ENCODE results near the gene TRAF2. TPM values are rescaled to one million over a fixed set of nuclear protein-coding genes. Genes with fewer than 3 reads are reported as not detected.

The TRAF2 gene
- total RNA-seq, 1 donor from 2014 or later, result 67.4 TPM

- peaks cover 28% of the 10 kb centered on the region for H3K4me1 Mint-ChIP-seq (ENCODE audit: low read depth)
- peaks cover 23% of the 10 kb centered on the region for H3K36me3 Mint-ChIP-seq (ENCODE audit: low read depth)
- H3K27me3 Mint-ChIP-seq (ENCODE audit: insufficient read depth), result no peaks in the 10 kb centered on the region
- no peaks in the 10 kb centered on the region for H3K9me3 Mint-ChIP-seq
- no peak overlapping the region for H3K27ac Mint-ChIP-seq
- no peak for DNase-seq (ENCODE audit: low spot score)
- intact Hi-C loops (cut with micrococcal nuclease), result loop anchor here (5.0 kb wide), 1 partner anchor 199 kb away; the partner anchor contains the start of gene MAN1B1
- no peak overlapping the region for H3K4me3 Mint-ChIP-seq
Measured at GRCh38 chr9:136888454-136888853, 2.1 kb downstream of the TRAF2 start.

- H3K4me1 Mint-ChIP-seq (ENCODE audit: low read depth), result peaks cover 33% of the 10 kb centered on the region
- no peak overlapping the region for H3K27ac Mint-ChIP-seq
- H3K4me3 Mint-ChIP-seq, result no peak overlapping the region
- peaks cover 31% of the 10 kb centered on the region for H3K36me3 Mint-ChIP-seq (ENCODE audit: low read depth)
- DNase-seq (ENCODE audit: low spot score), result no peak
- no peaks in the 10 kb centered on the region for H3K9me3 Mint-ChIP-seq
- intact Hi-C loops (cut with micrococcal nuclease), result loop anchor here (5.0 kb wide), 1 partner anchor 197 kb away; the partner anchor contains the start of gene MAN1B1
- H3K27me3 Mint-ChIP-seq (ENCODE audit: insufficient read depth), result no peaks in the 10 kb centered on the region
Measured at GRCh38 chr9:136889858-136890257, 3.5 kb downstream of the TRAF2 start.

GRCh38 chr9:136890661-136891060 is 4.3 kb downstream of the TRAF2 start:
- Mint-ChIP-seq H3K27me3 (ENCODE audit: insufficient read depth) (no peaks in the 10 kb centered on the region), H3K4me3 (no peak overlapping the region), H3K4me1 (ENCODE audit: low read depth) (peaks cover 27% of the 10 kb centered on the region), H3K9me3 (no peaks in the 10 kb centered on the region), H3K27ac (no peak overlapping the region), H3K36me3 (ENCODE audit: low read depth) (peaks cover 31% of the 10 kb centered on the region)
- intact Hi-C loops (cut with micrococcal nuclease), result no loop called here
- no peak for DNase-seq (ENCODE audit: low spot score)

GRCh38 chr9:136896027-136896426 is 9.7 kb downstream of the TRAF2 start:
- H3K9me3 Mint-ChIP-seq, result no peaks in the 10 kb centered on the region
- no peak overlapping the region for H3K4me3 Mint-ChIP-seq
- H3K27me3 Mint-ChIP-seq (ENCODE audit: insufficient read depth), result no peaks in the 10 kb centered on the region
- peaks cover 44% of the 10 kb centered on the region for H3K4me1 Mint-ChIP-seq (ENCODE audit: low read depth)
- H3K36me3 Mint-ChIP-seq (ENCODE audit: low read depth), result peaks cover 31% of the 10 kb centered on the region
- intact Hi-C loops (cut with micrococcal nuclease), result no loop called here
- H3K27ac Mint-ChIP-seq, result no peak overlapping the region
- no peak for DNase-seq (ENCODE audit: low spot score)

- intact Hi-C loops (cut with micrococcal nuclease), result no loop called here
- DNase-seq (ENCODE audit: low spot score), result no peak
- Mint-ChIP-seq H3K4me1 (ENCODE audit: low read depth) (peaks cover 65% of the 10 kb centered on the region), H3K9me3 (no peaks in the 10 kb centered on the region), H3K4me3 (no peak overlapping the region), H3K27me3 (ENCODE audit: insufficient read depth) (no peaks in the 10 kb centered on the region), H3K27ac (peak overlapping the region; percentile 68), H3K36me3 (ENCODE audit: low read depth) (peaks cover 37% of the 10 kb centered on the region)
Measured at GRCh38 chr9:136898483-136899100, 12.3 kb downstream of the TRAF2 start.

GRCh38 chr9:136899196-136899595 is 12.9 kb downstream of the TRAF2 start:
- intact Hi-C loops (cut with micrococcal nuclease), result no loop called here
- Mint-ChIP-seq H3K27ac (peak overlapping the region; percentile 79), H3K36me3 (ENCODE audit: low read depth) (peaks cover 36% of the 10 kb centered on the region), H3K27me3 (ENCODE audit: insufficient read depth) (no peaks in the 10 kb centered on the region), H3K4me3 (no peak overlapping the region), H3K4me1 (ENCODE audit: low read depth) (peaks cover 64% of the 10 kb centered on the region), H3K9me3 (no peaks in the 10 kb centered on the region)
- no peak for DNase-seq (ENCODE audit: low spot score)

- Mint-ChIP-seq H3K36me3 (ENCODE audit: low read depth) (peaks cover 36% of the 10 kb centered on the region), H3K27ac (peak overlapping the region; percentile 79), H3K9me3 (no peaks in the 10 kb centered on the region), H3K4me1 (ENCODE audit: low read depth) (peaks cover 64% of the 10 kb centered on the region), H3K4me3 (peak overlapping the region; percentile 54), H3K27me3 (ENCODE audit: insufficient read depth) (no peaks in the 10 kb centered on the region)
- intact Hi-C loops (cut with micrococcal nuclease), result loop anchor here (5.0 kb wide), 2 partner anchors 92 to 187 kb away; partner anchors contain the start of genes MAN1B1 and PAXX
- no peak for DNase-seq (ENCODE audit: low spot score)
Measured at GRCh38 chr9:136900556-136900955, 14.2 kb downstream of the TRAF2 start.

GRCh38 chr9:136900988-136901515 is 14.7 kb downstream of the TRAF2 start:
- no peaks in the 10 kb centered on the region for H3K27me3 Mint-ChIP-seq (ENCODE audit: insufficient read depth)
- intact Hi-C loops (cut with micrococcal nuclease), result loop anchor here (5.0 kb wide), 2 partner anchors 91 to 186 kb away; partner anchors contain the start of genes MAN1B1 and PAXX
- H3K27ac Mint-ChIP-seq, result peak overlapping the region; percentile 99
- no peak for DNase-seq (ENCODE audit: low spot score)
- peak overlapping the region; percentile 80 for H3K4me3 Mint-ChIP-seq
- H3K36me3 Mint-ChIP-seq (ENCODE audit: low read depth), result peaks cover 35% of the 10 kb centered on the region
- H3K4me1 Mint-ChIP-seq (ENCODE audit: low read depth), result peaks cover 66% of the 10 kb centered on the region
- H3K9me3 Mint-ChIP-seq, result no peaks in the 10 kb centered on the region

- Mint-ChIP-seq H3K4me1 (ENCODE audit: low read depth) (peaks cover 69% of the 10 kb centered on the region), H3K9me3 (no peaks in the 10 kb centered on the region), H3K27ac (peak overlapping the region; percentile 99), H3K36me3 (ENCODE audit: low read depth) (peaks cover 38% of the 10 kb centered on the region), H3K4me3 (peak overlapping the region; percentile 80), H3K27me3 (ENCODE audit: insufficient read depth) (no peaks in the 10 kb centered on the region)
- intact Hi-C loops (cut with micrococcal nuclease), result loop anchor here (1.0 to 5.0 kb wide), 9 partner anchors 15 to 186 kb away; partner anchors contain the start of genes EDF1, FBXW5, MAN1B1 and PAXX
- peak; percentile 84 for DNase-seq (ENCODE audit: low spot score)
Measured at GRCh38 chr9:136901516-136902258, 15.4 kb downstream of the TRAF2 start.

GRCh38 chr9:136902259-136902821 is 16.0 kb downstream of the TRAF2 start:
- Mint-ChIP-seq H3K4me3 (peak overlapping the region; percentile 80), H3K27me3 (ENCODE audit: insufficient read depth) (no peaks in the 10 kb centered on the region), H3K27ac (peak overlapping the region; percentile 99), H3K9me3 (no peaks in the 10 kb centered on the region), H3K36me3 (ENCODE audit: low read depth) (peaks cover 40% of the 10 kb centered on the region), H3K4me1 (ENCODE audit: low read depth) (peaks cover 63% of the 10 kb centered on the region)
- intact Hi-C loops (cut with micrococcal nuclease), result loop anchor here (1.0 to 5.0 kb wide), 9 partner anchors 16 to 185 kb away; partner anchors contain the start of genes EDF1, FBXW5, MAN1B1 and PAXX
- peak; percentile 88 for DNase-seq (ENCODE audit: low spot score)

- intact Hi-C loops (cut with micrococcal nuclease), result loop anchor here (5.0 kb wide), 2 partner anchors 89 to 184 kb away; partner anchors contain the start of genes MAN1B1 and PAXX
- H3K4me3 Mint-ChIP-seq, result peak overlapping the region; percentile 26
- H3K27ac Mint-ChIP-seq, result peak overlapping the region; percentile 99
- H3K9me3 Mint-ChIP-seq, result no peaks in the 10 kb centered on the region
- peaks cover 43% of the 10 kb centered on the region for H3K36me3 Mint-ChIP-seq (ENCODE audit: low read depth)
- no peak for DNase-seq (ENCODE audit: low spot score)
- H3K4me1 Mint-ChIP-seq (ENCODE audit: low read depth), result peaks cover 60% of the 10 kb centered on the region
- H3K27me3 Mint-ChIP-seq (ENCODE audit: insufficient read depth), result no peaks in the 10 kb centered on the region
Measured at GRCh38 chr9:136903041-136903554, 16.8 kb downstream of the TRAF2 start.

GRCh38 chr9:136906266-136906665 is 19.9 kb downstream of the TRAF2 start:
- H3K4me3 Mint-ChIP-seq, result no peak overlapping the region
- intact Hi-C loops (cut with micrococcal nuclease), result no loop called here
- peak overlapping the region; percentile 70 for H3K27ac Mint-ChIP-seq
- no peaks in the 10 kb centered on the region for H3K27me3 Mint-ChIP-seq (ENCODE audit: insufficient read depth)
- H3K36me3 Mint-ChIP-seq (ENCODE audit: low read depth), result peaks cover 47% of the 10 kb centered on the region
- DNase-seq (ENCODE audit: low spot score), result no peak
- H3K4me1 Mint-ChIP-seq (ENCODE audit: low read depth), result peaks cover 36% of the 10 kb centered on the region
- H3K9me3 Mint-ChIP-seq, result no peaks in the 10 kb centered on the region

All from activated T-helper 1 cell treated with anti-CD3 and anti-CD28 coated beads, Interleukin-12 subunit alpha, Interleukin-12 subunit beta, Interleukin-2, Interleukin-4 antibody, amounts not matched to agents 30 ng/mL and 10 ng/mL and 1 ng/mL, durations not matched to agents 14 hours and 24 hours and 36 hours (primary cell).